Smooth muscle cell (in vitro differentiated cells): ENCODE data around the gene ELF5. TPM values are rescaled to one million over a fixed set of nuclear protein-coding genes. Genes with fewer than 3 reads are reported as not detected.

ENCODE experiments used
- DNase-seq: peaks from one replicate; lab custom pipeline; 2025; ENCODE audit not compliant: unreplicated experiment; lab: John Stamatoyannopoulos, UW
- H2AFZ ChIP-seq: fragments of 200-600 bp; sonication (generic); 2 replicates; pipeline ENCODE4 v1.6.0; 2016; ENCODE audit warnings: antibody characterized with exemption, low read depth, mild to moderate bottlenecking
- H3F3A ChIP-seq: fragments of 200-600 bp; sonication (generic); 2 replicates; pipeline ENCODE4 v1.6.0; 2017; ENCODE audit warnings: antibody characterized with exemption, low read depth
- H3K27ac ChIP-seq: fragments of 200-600 bp; sonication (generic); 2 replicates; pipeline ENCODE4 v1.5.1; 2016; ENCODE audit warnings: low read depth, mild to moderate bottlenecking
- H3K27me3 ChIP-seq: fragments of 200-600 bp; sonication (generic); 2 replicates; pipeline ENCODE4 v1.6.1; 2016; ENCODE audit warnings: low read depth, mild to moderate bottlenecking
- H3K36me3 ChIP-seq: fragments of 200-600 bp; sonication (generic); 2 replicates; pipeline ENCODE4 v1.5.1; 2016; ENCODE audit warnings: low read depth
- H3K4me1 ChIP-seq: fragments of 200-600 bp; sonication (generic); 2 replicates; pipeline ENCODE4 v1.5.1; 2016; ENCODE audit warnings: low read depth
- H3K4me2 ChIP-seq: fragments of 200-600 bp; sonication (generic); 2 replicates; pipeline ENCODE4 v1.6.0; 2016; ENCODE audit warnings: mild to moderate bottlenecking
- H3K4me3 ChIP-seq: fragments of 200-600 bp; sonication (generic); 2 replicates; pipeline ENCODE4 v1.5.1; 2016; ENCODE audit warnings: mild to moderate bottlenecking
- H3K79me2 ChIP-seq: fragments of 200-600 bp; sonication (generic); 2 replicates; pipeline ENCODE4 v1.6.0; 2016; ENCODE audit warnings: low read depth, mild to moderate bottlenecking
- H3K9ac ChIP-seq: fragments of 200-600 bp; sonication (generic); 2 replicates; pipeline ENCODE4 v1.6.0; 2016; ENCODE audit warnings: low read depth
- H3K9me3 ChIP-seq: fragments of 200-600 bp; sonication (generic); replicated peaks from 2 replicates; pipeline ENCODE4 v1.5.1; 2016; ENCODE audit warnings: low read depth
- H4K20me1 ChIP-seq: fragments of 200-600 bp; sonication (generic); 2 replicates; pipeline ENCODE4 v1.6.0; 2016; ENCODE audit warnings: low read depth
- CTCF ChIP-seq: fragments of 200-600 bp; sonication (generic); IDR thresholded peaks from 2 replicates; pipeline ENCODE4 v1.5.1; 2017; ENCODE audit warnings: borderline replicate concordance, mild to moderate bottlenecking, antibody characterized with exemption; ENCODE audit not compliant: insufficient read depth, poor library complexity, severe bottlenecking
- WGBS: methylation state at CpG from one replicate; pipeline ENCODE4 v1.1.7; 2016; ENCODE audit warnings: low lambda C conversion rate; 5-methylcytosine and 5-hydroxymethylcytosine counted together
- polyA plus RNA-seq: library from polyadenylated mRNA; unstranded; fragments of >200 nt; fragmentation: Nextera tagmentation; extraction: Ambion mirVana; gene quantifications from 2 replicates; pipeline ENCODE4 v1.2.1, GENCODE V29; 2016
- total RNA-seq: library from RNA; depleted of rRNA; stranded (reverse); fragments of >200 nt; gene quantifications from 2 replicates; pipeline ENCODE4 v1.2.3, GENCODE V29; 2014

Gene ELF5
- total and polyA plus RNA-seq, 2 experiments from 2014 or later = 0.67 TPM; not detected in 1

- WGBS = 92% methylated on average over 5 of the region's 5 CpGs
- Histone ChIP-seq H3K4me1 (peaks cover 13% of the 10 kb centered on the region), H4K20me1 (no peaks in the 10 kb centered on the region), H3K27me3 (no peaks in the 10 kb centered on the region), H3F3A (no peaks in the 10 kb centered on the region), H3K9me3 (no peaks in the 10 kb centered on the region), H3K9ac (no peak overlapping the region), H3K36me3 (no peaks in the 10 kb centered on the region), H3K4me3 (no peak overlapping the region), H3K79me2 (no peaks in the 10 kb centered on the region), H2AFZ (no peak overlapping the region), H3K27ac (no peak overlapping the region), H3K4me2 (no peak overlapping the region)
- TF ChIP-seq CTCF = no peak
- no peak for DNase-seq
Observed at GRCh38 chr11:34505874-34506273, 7.7 kb downstream of the ELF5 start.

- no peak overlapping the region for H3K4me2 ChIP-seq
- no peak overlapping the region for H3K27ac ChIP-seq
- no peaks in the 10 kb centered on the region for H4K20me1 ChIP-seq
- WGBS = 95% methylated on average over 3 of the region's 3 CpGs
- no peaks in the 10 kb centered on the region for H3K9me3 ChIP-seq
- H3F3A ChIP-seq = no peaks in the 10 kb centered on the region
- no peak overlapping the region for H3K4me3 ChIP-seq
- H3K27me3 ChIP-seq = no peaks in the 10 kb centered on the region
- no peak for DNase-seq
- H2AFZ ChIP-seq = no peak overlapping the region
- H3K36me3 ChIP-seq = no peaks in the 10 kb centered on the region
- no peaks in the 10 kb centered on the region for H3K79me2 ChIP-seq
- peaks cover 13% of the 10 kb centered on the region for H3K4me1 ChIP-seq
- TF ChIP-seq CTCF = no peak
- H3K9ac ChIP-seq = no peak overlapping the region
Observed at GRCh38 chr11:34502949-34503348, 10.6 kb downstream of the ELF5 start.

- no peaks in the 10 kb centered on the region for H3F3A ChIP-seq
- no peaks in the 10 kb centered on the region for H3K27me3 ChIP-seq
- H3K9me3 ChIP-seq = no peaks in the 10 kb centered on the region
- no peak for DNase-seq
- H3K4me2 ChIP-seq = peak overlapping the region; percentile 69
- no peak overlapping the region for H3K4me3 ChIP-seq
- no peaks in the 10 kb centered on the region for H4K20me1 ChIP-seq
- peak overlapping the region; percentile 70 for H3K27ac ChIP-seq
- TF ChIP-seq CTCF = no peak
- no peaks in the 10 kb centered on the region for H3K36me3 ChIP-seq
- peaks cover 13% of the 10 kb centered on the region for H3K4me1 ChIP-seq
- no peak overlapping the region for H2AFZ ChIP-seq
- H3K79me2 ChIP-seq = no peaks in the 10 kb centered on the region
- WGBS = 60% methylated on average over 2 of the region's 2 CpGs
- H3K9ac ChIP-seq = no peak overlapping the region
Observed at GRCh38 chr11:34501949-34502348, 11.6 kb downstream of the ELF5 start.

- H3K36me3 ChIP-seq = no peaks in the 10 kb centered on the region
- no peak overlapping the region for H2AFZ ChIP-seq
- TF ChIP-seq CTCF = no peak
- H4K20me1 ChIP-seq = no peaks in the 10 kb centered on the region
- 19% methylated on average over 4 of the region's 4 CpGs for WGBS
- H3K4me3 ChIP-seq = no peak overlapping the region
- no peaks in the 10 kb centered on the region for H3K9me3 ChIP-seq
- H3K4me2 ChIP-seq = peak overlapping the region; percentile 69
- no peaks in the 10 kb centered on the region for H3K79me2 ChIP-seq
- peaks cover 13% of the 10 kb centered on the region for H3K4me1 ChIP-seq
- H3F3A ChIP-seq = no peaks in the 10 kb centered on the region
- no peak overlapping the region for H3K9ac ChIP-seq
- H3K27me3 ChIP-seq = no peaks in the 10 kb centered on the region
- H3K27ac ChIP-seq = peak overlapping the region; percentile 70
- no peak for DNase-seq
Observed at GRCh38 chr11:34501500-34501899, 12.1 kb downstream of the ELF5 start.
